ENCODE results near the gene SEMA4A. TPM values are rescaled to one million over a fixed set of nuclear protein-coding genes. Genes with fewer than 3 reads are reported as not detected.
"Not testable (repeated sequence)": the region's sequence is repeated elsewhere in the genome, so short reads cannot be mapped to it uniquely, and the experiment has no call there.

SEMA4A gene
- total RNA-seq, 4 donors from 2014 or later: 1.7 to 4.1 (median 2.6) TPM

DNA sequence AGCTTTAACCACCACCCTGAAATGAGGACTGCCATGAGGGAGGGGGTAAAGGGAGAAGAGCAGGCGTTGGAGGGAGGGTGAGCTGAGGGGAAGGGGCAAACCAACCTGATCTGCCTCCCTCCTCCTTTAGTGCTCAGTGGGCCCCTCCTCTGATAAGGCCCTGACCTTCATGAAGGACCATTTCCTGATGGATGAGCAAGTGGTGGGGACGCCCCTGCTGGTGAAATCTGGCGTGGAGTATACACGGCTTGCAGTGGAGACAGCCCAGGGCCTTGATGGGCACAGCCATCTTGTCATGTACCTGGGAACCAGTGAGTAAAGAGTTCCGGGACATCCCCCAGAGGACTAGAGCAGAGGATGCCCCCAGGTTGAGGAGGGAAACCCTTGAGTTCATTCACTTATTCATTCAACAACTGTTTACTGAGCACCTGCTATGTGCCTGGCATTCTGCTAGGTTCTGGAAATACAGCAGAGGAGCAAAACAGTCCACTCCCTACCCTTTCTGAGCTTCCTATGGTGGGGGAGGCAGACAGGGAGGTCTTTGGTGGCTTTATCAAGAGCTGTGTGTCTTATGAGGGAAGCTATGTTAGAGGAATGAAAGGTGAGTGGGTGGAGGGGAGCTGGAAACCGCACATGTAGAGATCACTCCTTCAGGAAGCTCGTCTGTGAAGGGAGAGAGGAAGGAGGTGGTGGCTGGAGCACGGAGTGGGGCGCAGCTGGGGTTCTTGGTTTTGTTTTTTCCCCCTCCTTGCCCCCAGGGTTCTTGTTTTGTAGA is 19.5 kb downstream of the SEMA4A start:
- no peaks in the 10 kb centered on the region for H3K4me1 ChIP-seq
- no peak overlapping the region for H3K27ac ChIP-seq (replicated peaks in 1 of 4)
- no peaks in the 10 kb centered on the region for H3K27me3 ChIP-seq
- TF ChIP-seq CTCF (IDR thresholded peaks at IDR 0.05) (no peak), POLR2AphosphoS5 (IDR thresholded peaks at IDR 0.05) (no peak), EP300 (IDR thresholded peaks at IDR 0.05) (no peak), POLR2A (IDR thresholded peaks at IDR 0.05; ENCODE audit: low read depth) (no peak)
- H3K4me3 ChIP-seq: no peak overlapping the region
- intact Hi-C loops (cut with DNase I): no loop called here
- peaks cover 0 to 14% (median 4%) of the 10 kb centered on the region in 4 donors for H3K36me3 ChIP-seq
- no peaks in the 10 kb centered on the region for H3K9me3 ChIP-seq
- no peak for DNase-seq (ENCODE audit: extremely low spot score)
- 85% methylated on average over 8 of the region's 9 CpGs for WGBS

- H3K4me1 ChIP-seq: no peaks in the 10 kb centered on the region
- TF ChIP-seq POLR2A (IDR thresholded peaks at IDR 0.05; ENCODE audit: low read depth) (no peak), POLR2AphosphoS5 (IDR thresholded peaks at IDR 0.05) (no peak), EP300 (IDR thresholded peaks at IDR 0.05) (no peak), CTCF (IDR thresholded peaks at IDR 0.05) (no peak)
- intact Hi-C loops (cut with DNase I): no loop called here
- peaks cover 0 to 14% (median 4%) of the 10 kb centered on the region in 4 donors for H3K36me3 ChIP-seq
- 74% methylated on average over 7 of the region's 12 CpGs for WGBS
- H3K4me3 ChIP-seq: no peak overlapping the region
- H3K9me3 ChIP-seq: no peaks in the 10 kb centered on the region
- DNase-seq (ENCODE audit: extremely low spot score): no peak
- no peak overlapping the region for H3K27ac ChIP-seq (replicated peaks in 1 of 4)
- H3K27me3 ChIP-seq: peaks cover 0 to 8% (median 0%) of the 10 kb centered on the region in 4 donors
Observed at GRCh38 chr1:156176610-156177210, 23.3 kb downstream of the SEMA4A start.

DNA sequence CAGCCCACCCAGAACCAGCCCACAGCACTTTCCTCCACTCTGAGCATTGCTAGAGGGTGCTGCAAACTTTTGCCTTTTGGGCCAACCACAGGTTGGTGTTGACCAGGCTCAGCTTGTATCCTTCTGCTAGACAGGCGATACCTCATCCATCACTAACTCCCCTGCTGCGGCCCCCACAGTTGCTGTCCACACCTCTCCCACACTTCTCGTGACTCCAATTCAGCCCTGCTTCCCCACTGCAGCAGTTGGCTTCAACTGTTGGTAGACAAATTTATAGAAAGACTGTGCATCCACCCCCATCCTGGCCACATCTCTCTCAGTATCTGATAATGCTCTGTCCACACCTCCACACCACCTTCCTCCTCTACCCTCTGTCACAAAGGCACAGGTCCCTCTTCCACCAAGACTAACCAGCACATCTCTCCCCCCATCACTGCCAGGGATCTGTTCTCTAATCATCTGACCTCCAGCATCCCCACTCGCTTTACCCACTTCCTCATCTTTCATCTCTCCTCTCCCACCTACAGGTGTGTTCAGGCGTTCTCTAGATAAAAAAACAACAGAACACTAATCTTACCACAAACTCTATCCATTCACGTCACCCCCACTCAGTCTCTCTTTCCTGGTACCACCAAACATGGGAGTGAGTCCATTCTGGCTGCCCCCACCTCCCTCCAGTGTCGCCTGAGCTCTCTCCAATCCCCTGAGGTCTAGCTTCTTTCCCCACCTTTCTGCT is 24.7 kb downstream of the SEMA4A start:
- intact Hi-C loops (cut with DNase I): no loop called here
- H3K27ac ChIP-seq (replicated peaks in 1 of 4): no peak overlapping the region
- WGBS: 77% methylated on average over 7 of the region's 7 CpGs
- DNase-seq (ENCODE audit: extremely low spot score): no peak
- no peaks in the 10 kb centered on the region for H3K4me1 ChIP-seq
- no peak overlapping the region for H3K4me3 ChIP-seq
- peaks cover 0 to 13% (median 0%) of the 10 kb centered on the region in 4 donors for H3K27me3 ChIP-seq
- peaks cover 0 to 14% (median 4%) of the 10 kb centered on the region in 4 donors for H3K36me3 ChIP-seq
- no peaks in the 10 kb centered on the region for H3K9me3 ChIP-seq
- no peak for TF ChIP-seq CTCF (IDR thresholded peaks at IDR 0.05)
- TF ChIP-seq POLR2A (IDR thresholded peaks at IDR 0.05; ENCODE audit: low read depth): no peak
- TF ChIP-seq EP300 (IDR thresholded peaks at IDR 0.05): no peak
- TF ChIP-seq POLR2AphosphoS5 (IDR thresholded peaks at IDR 0.05): no peak

DNA sequence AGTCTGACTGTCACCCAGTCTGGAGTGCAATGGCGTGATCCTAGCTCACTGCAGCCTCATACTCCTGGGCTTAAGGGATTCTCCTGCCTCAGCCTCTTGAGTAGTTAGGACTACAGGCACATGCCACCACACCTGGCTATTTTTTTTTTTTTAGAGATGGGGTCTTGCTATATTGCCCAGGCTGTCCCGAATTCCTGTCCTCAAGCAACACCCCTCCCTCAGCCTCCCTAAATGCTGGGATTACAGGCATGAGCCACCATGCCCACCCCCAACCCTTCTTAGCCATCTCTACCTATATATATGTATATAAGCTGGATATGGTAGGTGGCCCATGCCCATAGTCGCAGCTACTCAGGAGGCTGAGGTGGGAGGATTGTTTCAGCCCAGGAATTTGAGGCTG is 27.1 kb downstream of the SEMA4A start:
- no peaks in the 10 kb centered on the region for H3K9me3 ChIP-seq
- peaks cover 0 to 16% (median 0%) of the 10 kb centered on the region in 4 donors for H3K27me3 ChIP-seq
- no peaks in the 10 kb centered on the region for H3K4me1 ChIP-seq
- H3K36me3 ChIP-seq: peaks cover 0 to 8% (median 4%) of the 10 kb centered on the region in 4 donors
- no peak for TF ChIP-seq CTCF (IDR thresholded peaks at IDR 0.05)
- TF ChIP-seq POLR2AphosphoS5 (IDR thresholded peaks at IDR 0.05): no peak
- TF ChIP-seq POLR2A (IDR thresholded peaks at IDR 0.05; ENCODE audit: low read depth): no peak
- no peak for TF ChIP-seq EP300 (IDR thresholded peaks at IDR 0.05)
- intact Hi-C loops (cut with DNase I): no loop called here
- no peak for DNase-seq (ENCODE audit: extremely low spot score)
- H3K27ac ChIP-seq (replicated peaks in 1 of 4): no peak overlapping the region
- WGBS: 93% methylated on average over 3 of the region's 3 CpGs
- H3K4me3 ChIP-seq: no peak overlapping the region

GRCh38 chr1:156181391-156181924 is 28.1 kb downstream of the SEMA4A start:
- H3K9me3 ChIP-seq; H3K36me3 ChIP-seq; H3K4me1 ChIP-seq; DNase-seq (ENCODE audit: extremely low spot score); H3K27ac ChIP-seq (replicated peaks in 1 of 4); H3K4me3 ChIP-seq; intact Hi-C loops (cut with DNase I): not testable (repeated sequence)
- 33% methylated on average over 8 of the region's 8 CpGs for WGBS
- peaks cover 0 to 16% (median 0%) of the 10 kb centered on the region in 4 donors for H3K27me3 ChIP-seq

GRCh38 chr1:156182010-156182779 is 28.8 kb downstream of the SEMA4A start:
- H3K9me3 ChIP-seq; H3K4me1 ChIP-seq; H3K27ac ChIP-seq (replicated peaks in 1 of 4); H3K36me3 ChIP-seq; DNase-seq (ENCODE audit: extremely low spot score); H3K4me3 ChIP-seq; intact Hi-C loops (cut with DNase I): not testable (repeated sequence)
- WGBS: 84% methylated on average over 12 of the region's 12 CpGs
- H3K27me3 ChIP-seq: peaks cover 0 to 16% (median 0%) of the 10 kb centered on the region in 4 donors
